Measurements from ENCODE around the gene BAZ2B. TPM values are rescaled to one million over a fixed set of nuclear protein-coding genes. Genes with fewer than 3 reads are reported as not detected.

The BAZ2B gene
- total RNA-seq, 2 donors from 2014 or later: 30.7 to 39.3 TPM

- no peak for DNase-seq
- no peaks in the 10 kb centered on the region for H3K4me1 Mint-ChIP-seq
- no peak for ATAC-seq
- no peak overlapping the region for H3K4me3 Mint-ChIP-seq
- H3K9me3 ChIP-seq (ENCODE audit: control insufficient read depth, low read length, poor library complexity, severe bottlenecking): no peaks in the 10 kb centered on the region
- H3K36me3 Mint-ChIP-seq (ENCODE audit: low read depth): no peaks in the 10 kb centered on the region
- no peaks in the 10 kb centered on the region for H3K27me3 Mint-ChIP-seq
- H3K27ac Mint-ChIP-seq: no peak overlapping the region
These were observed 317.4 kb downstream of the BAZ2B start for GRCh38 chr2:159298967-159299366.

- no peaks in the 10 kb centered on the region for H3K9me3 ChIP-seq (ENCODE audit: control insufficient read depth, low read length, poor library complexity, severe bottlenecking)
- Mint-ChIP-seq H3K4me1 (no peaks in the 10 kb centered on the region), H3K27ac (no peak overlapping the region), H3K36me3 (ENCODE audit: low read depth) (no peaks in the 10 kb centered on the region), H3K27me3 (no peaks in the 10 kb centered on the region), H3K4me3 (no peak overlapping the region)
- ATAC-seq (no peak), DNase-seq (no peak)
These were observed 319.2 kb downstream of the BAZ2B start for GRCh38 chr2:159297042-159297707.

GRCh38 chr2:159292157-159292556 is 324.2 kb downstream of the BAZ2B start:
- no peaks in the 10 kb centered on the region for H3K9me3 ChIP-seq (ENCODE audit: control insufficient read depth, low read length, poor library complexity, severe bottlenecking)
- no peaks in the 10 kb centered on the region for H3K36me3 Mint-ChIP-seq (ENCODE audit: low read depth)
- H3K27me3 Mint-ChIP-seq: no peaks in the 10 kb centered on the region
- H3K27ac Mint-ChIP-seq: no peak overlapping the region
- DNase-seq (no peak), ATAC-seq (no peak)
- H3K4me3 Mint-ChIP-seq: no peak overlapping the region
- peaks cover 11% of the 10 kb centered on the region for H3K4me1 Mint-ChIP-seq

GRCh38 chr2:159290289-159290907 is 325.9 kb downstream of the BAZ2B start:
- no peak for DNase-seq
- Mint-ChIP-seq H3K27ac (no peak overlapping the region), H3K4me1 (peaks cover 13% of the 10 kb centered on the region), H3K36me3 (ENCODE audit: low read depth) (no peaks in the 10 kb centered on the region), H3K4me3 (peak overlapping the region; percentile 7), H3K27me3 (no peaks in the 10 kb centered on the region)
- H3K9me3 ChIP-seq (ENCODE audit: control insufficient read depth, low read length, poor library complexity, severe bottlenecking): no peaks in the 10 kb centered on the region
- no peak for ATAC-seq

GRCh38 chr2:159287733-159288132 is 328.6 kb downstream of the BAZ2B start:
- no peaks in the 10 kb centered on the region for H3K36me3 Mint-ChIP-seq (ENCODE audit: low read depth)
- DNase-seq: no peak
- H3K4me1 Mint-ChIP-seq: peaks cover 17% of the 10 kb centered on the region

GRCh38 chr2:159286709-159287441 is 329.5 kb downstream of the BAZ2B start:
- Mint-ChIP-seq H3K4me1 (peaks cover 17% of the 10 kb centered on the region), H3K4me3 (peak overlapping the region; percentile 89), H3K27me3 (no peaks in the 10 kb centered on the region), H3K27ac (peak overlapping the region; percentile 87), H3K36me3 (ENCODE audit: low read depth) (no peaks in the 10 kb centered on the region)
- DNase-seq (peak; percentile 96 to 99 (median 98)), ATAC-seq (peak; percentile 99)
- H3K9me3 ChIP-seq (ENCODE audit: control insufficient read depth, low read length, poor library complexity, severe bottlenecking): no peaks in the 10 kb centered on the region

More at GRCh38 chr2:159287733-159288132, 328.6 kb downstream of the BAZ2B start:
- H3K27ac Mint-ChIP-seq: no peak overlapping the region
- ATAC-seq: no peak
- peak overlapping the region; percentile 89 for H3K4me3 Mint-ChIP-seq
- H3K27me3 Mint-ChIP-seq: no peaks in the 10 kb centered on the region
- no peaks in the 10 kb centered on the region for H3K9me3 ChIP-seq (ENCODE audit: control insufficient read depth, low read length, poor library complexity, severe bottlenecking)

- DNase-seq (no peak), ATAC-seq (no peak)
- H3K27ac Mint-ChIP-seq: peak within 1 kb of the TSS; percentile 87
- H3K4me3 Mint-ChIP-seq: peak within 1 kb of the TSS; percentile 89
- no peaks in the 10 kb centered on the region for H3K36me3 Mint-ChIP-seq (ENCODE audit: low read depth)
- H3K9me3 ChIP-seq (ENCODE audit: control insufficient read depth, low read length, poor library complexity, severe bottlenecking): no peaks in the 10 kb centered on the region
- no peaks in the 10 kb centered on the region for H3K27me3 Mint-ChIP-seq
- peaks cover 17% of the 10 kb centered on the region for H3K4me1 Mint-ChIP-seq
These were observed 330.2 kb downstream of the BAZ2B start, which contains the start of gene WDSUB1 for GRCh38 chr2:159285929-159286708. Gene WDSUB1 (minus strand): TSS chr2:159286703. CDS start chr2:159283069, 3,634 bp downstream.

- peak overlapping the region; percentile 87 for H3K27ac Mint-ChIP-seq
- peaks cover 14% of the 10 kb centered on the region for H3K4me1 Mint-ChIP-seq
- ATAC-seq (no peak), DNase-seq (no peak)
- H3K27me3 Mint-ChIP-seq: no peaks in the 10 kb centered on the region
- peak overlapping the region; percentile 89 for H3K4me3 Mint-ChIP-seq
- no peaks in the 10 kb centered on the region for H3K36me3 Mint-ChIP-seq (ENCODE audit: low read depth)
- H3K9me3 ChIP-seq (ENCODE audit: control insufficient read depth, low read length, poor library complexity, severe bottlenecking): no peaks in the 10 kb centered on the region
These were observed 330.9 kb downstream of the BAZ2B start for GRCh38 chr2:159285433-159285832.

GRCh38 chr2:159283529-159283928 is 332.8 kb downstream of the BAZ2B start:
- DNase-seq: no peak
- ATAC-seq: no peak
- no peaks in the 10 kb centered on the region for H3K36me3 Mint-ChIP-seq (ENCODE audit: low read depth)
- peaks cover 9% of the 10 kb centered on the region for H3K4me1 Mint-ChIP-seq
- H3K9me3 ChIP-seq (ENCODE audit: control insufficient read depth, low read length, poor library complexity, severe bottlenecking): no peaks in the 10 kb centered on the region
- no peaks in the 10 kb centered on the region for H3K27me3 Mint-ChIP-seq
- no peak overlapping the region for H3K27ac Mint-ChIP-seq
- no peak overlapping the region for H3K4me3 Mint-ChIP-seq

- no peaks in the 10 kb centered on the region for H3K9me3 ChIP-seq (ENCODE audit: control insufficient read depth, low read length, poor library complexity, severe bottlenecking)
- Mint-ChIP-seq H3K27me3 (no peaks in the 10 kb centered on the region), H3K27ac (no peak overlapping the region)
These were observed 335.3 kb downstream of the BAZ2B start for GRCh38 chr2:159281002-159281401.

GRCh38 chr2:159279700-159280099 is 336.6 kb downstream of the BAZ2B start:
- Mint-ChIP-seq H3K27ac (no peak overlapping the region), H3K36me3 (ENCODE audit: low read depth) (peaks cover 5% of the 10 kb centered on the region), H3K27me3 (no peaks in the 10 kb centered on the region), H3K4me1 (peaks cover 3% of the 10 kb centered on the region), H3K4me3 (no peak overlapping the region)
- no peak for DNase-seq
- ATAC-seq: no peak
- H3K9me3 ChIP-seq (ENCODE audit: control insufficient read depth, low read length, poor library complexity, severe bottlenecking): no peaks in the 10 kb centered on the region

More at GRCh38 chr2:159281002-159281401, 335.3 kb downstream of the BAZ2B start:
- H3K4me1 Mint-ChIP-seq: peaks cover 6% of the 10 kb centered on the region
- DNase-seq (no peak), ATAC-seq (no peak)
- H3K4me3 Mint-ChIP-seq: no peak overlapping the region
- no peaks in the 10 kb centered on the region for H3K36me3 Mint-ChIP-seq (ENCODE audit: low read depth)

- no peak overlapping the region for H3K27ac Mint-ChIP-seq
These were observed 341.2 kb downstream of the BAZ2B start for GRCh38 chr2:159275111-159275510.

GRCh38 chr2:159272156-159272555 is 344.2 kb downstream of the BAZ2B start:
- no peaks in the 10 kb centered on the region for H3K9me3 ChIP-seq (ENCODE audit: control insufficient read depth, low read length, poor library complexity, severe bottlenecking)
- Mint-ChIP-seq H3K4me1 (peaks cover 14% of the 10 kb centered on the region), H3K27me3 (no peaks in the 10 kb centered on the region), H3K4me3 (no peak overlapping the region), H3K27ac (no peak overlapping the region), H3K36me3 (ENCODE audit: low read depth) (peaks cover 18% of the 10 kb centered on the region)
- ATAC-seq (no peak), DNase-seq (no peak)

More at GRCh38 chr2:159275111-159275510, 341.2 kb downstream of the BAZ2B start:
- H3K4me3 Mint-ChIP-seq: no peak overlapping the region
- no peaks in the 10 kb centered on the region for H3K9me3 ChIP-seq (ENCODE audit: control insufficient read depth, low read length, poor library complexity, severe bottlenecking)
- H3K36me3 Mint-ChIP-seq (ENCODE audit: low read depth): peaks cover 11% of the 10 kb centered on the region
- H3K4me1 Mint-ChIP-seq: peaks cover 7% of the 10 kb centered on the region
- H3K27me3 Mint-ChIP-seq: no peaks in the 10 kb centered on the region
- no peak for ATAC-seq
- no peak for DNase-seq

All from T-helper 17 cell (primary cell).